HG03469 (cell line): ENCODE results near the gene PEPD.
"Not testable (repeated sequence)": the region's sequence is repeated elsewhere in the genome, so short reads cannot be mapped to it uniquely, and the experiment has no call there.

Source experiments
- ATAC-seq: cut with Tn5 transposase; IDR thresholded peaks from one replicate; pipeline ENCODE4 v1.9.1; 2021; ENCODE audit warnings: mild to moderate bottlenecking, moderate library complexity, moderate number of reproducible peaks; ENCODE audit not compliant: unreplicated experiment

PEPD gene

DNA sequence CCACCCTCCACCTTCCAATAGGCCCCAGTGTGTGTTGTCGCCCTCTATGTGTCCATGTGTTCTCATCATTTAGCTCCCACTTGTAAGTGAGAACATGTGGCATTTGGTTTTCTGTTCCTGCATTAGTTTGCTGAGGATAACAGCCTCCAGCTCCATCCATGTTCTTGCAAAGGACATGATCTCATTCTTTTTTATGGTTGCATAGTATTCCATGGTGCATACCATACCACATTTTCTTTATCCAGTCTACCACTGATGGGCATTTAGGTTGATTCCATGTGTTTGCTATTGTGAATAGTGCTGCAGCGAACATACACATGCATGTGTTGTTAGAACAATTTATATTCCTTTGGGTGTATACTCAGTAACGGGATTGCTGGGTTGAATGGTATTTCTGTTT lies 42.0 kb downstream of the PEPD start:
- ATAC-seq = not testable (repeated sequence)

DNA sequence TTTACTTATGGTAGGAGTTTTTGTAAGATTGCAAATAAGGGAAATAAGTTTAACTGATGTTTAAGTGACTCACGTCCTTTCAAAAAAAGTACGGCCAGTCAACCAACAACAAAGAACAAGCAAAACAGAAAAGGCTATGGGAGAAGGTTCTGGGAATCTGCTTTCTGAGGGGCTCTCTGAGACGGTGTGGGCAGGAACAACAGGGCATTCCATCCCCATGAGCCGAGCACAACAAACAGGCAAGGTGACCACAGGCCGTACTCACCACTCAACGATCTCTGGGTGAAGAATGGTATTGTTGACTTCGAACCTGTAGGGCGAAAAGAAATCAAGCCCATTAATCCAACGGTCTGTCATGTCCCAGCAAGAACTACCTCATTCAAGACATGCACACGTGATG lies 43.8 kb downstream of the PEPD start:
- no peak for ATAC-seq

DNA sequence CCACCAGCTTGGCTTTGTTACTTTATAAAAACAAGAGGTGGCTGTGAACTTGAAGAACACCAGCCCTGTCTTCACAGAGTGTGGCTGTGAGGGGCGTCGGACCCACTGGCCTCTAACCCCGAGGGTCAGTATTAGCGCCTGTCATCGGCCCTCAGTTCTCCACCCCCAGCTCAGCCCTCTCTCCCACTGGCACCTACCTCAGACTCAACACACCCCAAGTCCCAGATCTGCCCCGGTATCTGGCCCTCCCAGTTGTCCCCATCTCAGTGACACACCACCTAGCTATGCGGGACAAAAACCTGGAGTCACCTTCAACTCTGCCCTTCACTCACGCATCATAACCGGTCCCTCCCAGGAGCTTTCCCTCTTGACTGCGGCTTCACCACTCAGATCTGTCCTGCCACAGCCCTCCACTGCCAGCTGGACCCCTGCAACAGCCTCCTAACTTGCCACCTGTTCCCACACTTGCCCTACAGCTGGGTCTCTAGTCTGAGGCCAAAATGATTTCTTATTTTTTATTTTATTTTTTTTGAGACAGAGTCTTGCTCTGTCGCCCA lies 45.4 kb downstream of the PEPD start:
- no peak for ATAC-seq

DNA sequence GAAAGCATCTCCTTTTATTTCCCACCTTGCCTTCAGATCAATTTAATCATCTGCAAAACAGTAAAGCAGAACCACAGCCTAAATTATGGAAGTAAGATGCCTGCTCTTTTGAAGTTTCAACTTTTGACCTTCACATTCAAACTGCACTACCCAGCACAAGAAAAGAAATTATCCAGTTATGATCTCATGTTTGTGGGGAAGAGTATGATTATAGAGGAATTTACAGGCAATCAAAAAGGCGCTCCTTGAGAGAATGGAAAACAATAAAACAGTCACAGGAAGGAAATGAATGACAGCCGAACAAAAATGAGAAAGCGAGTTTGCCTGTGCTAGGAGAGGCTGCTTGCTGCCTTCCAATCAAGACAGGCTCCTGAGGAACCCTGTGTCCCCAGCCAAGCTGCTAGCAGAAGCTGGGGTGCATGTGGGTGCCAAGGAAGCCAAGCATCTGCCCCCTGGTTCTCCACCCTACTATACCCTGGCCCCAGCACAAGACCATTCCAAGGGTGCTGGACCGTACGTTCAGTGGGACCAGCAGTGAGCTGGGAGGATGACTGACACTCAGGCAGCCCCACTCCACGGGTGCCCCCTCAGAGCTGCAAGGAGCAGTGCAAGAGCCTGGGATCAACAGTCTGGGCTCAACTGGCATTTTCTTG lies 47.8 kb downstream of the PEPD start:
- no peak for ATAC-seq

DNA sequence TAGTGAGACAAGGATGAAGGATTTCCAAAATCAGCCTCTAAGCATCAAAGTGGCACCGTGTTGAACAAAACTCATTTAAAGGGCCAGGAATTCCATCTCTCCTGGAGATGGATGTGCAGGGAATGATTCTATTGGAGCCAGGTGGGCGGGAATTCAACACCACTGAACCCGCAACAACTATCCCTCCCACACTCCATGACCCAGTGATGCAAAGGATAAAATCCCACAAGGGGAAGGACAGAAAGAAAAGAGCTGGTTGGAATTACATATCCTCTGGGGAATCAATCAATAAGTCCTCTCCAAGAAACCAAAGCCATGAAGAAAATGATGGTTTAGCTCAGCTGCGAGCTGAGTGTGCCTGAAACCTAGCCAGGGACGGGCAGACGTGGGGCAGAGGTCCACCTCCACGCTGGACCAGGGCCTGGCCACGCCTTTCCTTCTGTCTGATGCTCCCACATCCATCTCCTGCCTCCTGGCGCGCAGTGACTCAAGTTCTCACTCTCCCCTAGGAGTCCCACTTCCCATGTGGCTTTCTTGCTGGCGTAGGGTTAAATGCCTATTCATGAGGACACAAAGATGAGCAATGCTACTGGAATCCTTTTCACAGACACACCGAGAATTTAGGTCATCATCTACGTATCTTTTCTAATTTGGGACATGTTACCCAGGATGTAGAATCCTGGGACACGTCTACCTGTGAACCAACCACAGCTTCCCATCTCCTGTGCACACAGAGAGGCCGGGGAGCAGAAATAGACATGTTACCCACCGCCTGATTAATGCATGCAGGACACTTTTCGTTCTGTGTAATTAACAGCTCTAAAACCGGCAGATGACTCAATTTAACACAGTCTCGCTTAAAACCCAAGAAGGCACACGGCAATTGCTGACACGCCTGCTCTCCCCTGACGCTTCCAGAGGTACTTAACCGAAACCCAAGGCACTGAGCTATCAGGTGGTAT lies 48.6 kb downstream of the PEPD start:
- no peak for ATAC-seq

DNA sequence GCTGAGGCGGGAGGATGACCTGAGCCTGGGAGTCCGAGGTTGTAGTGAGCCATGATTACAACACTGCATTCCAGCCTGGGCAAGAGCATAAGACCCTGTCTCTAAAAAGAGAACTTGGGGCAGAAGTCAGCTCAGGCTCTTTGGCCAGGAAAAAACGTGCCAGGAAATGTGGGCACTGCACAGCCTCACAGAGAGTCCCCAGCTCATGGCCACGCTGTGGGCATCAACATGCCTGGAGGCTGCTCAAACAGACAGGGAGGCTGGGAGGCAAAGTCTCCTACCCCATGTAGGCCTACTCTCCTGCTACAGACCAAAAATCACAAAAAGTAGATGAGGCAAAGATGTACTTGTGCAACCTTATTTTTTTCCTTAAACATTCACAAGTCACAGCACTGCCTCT lies 49.4 kb downstream of the PEPD start:
- no peak for ATAC-seq

DNA sequence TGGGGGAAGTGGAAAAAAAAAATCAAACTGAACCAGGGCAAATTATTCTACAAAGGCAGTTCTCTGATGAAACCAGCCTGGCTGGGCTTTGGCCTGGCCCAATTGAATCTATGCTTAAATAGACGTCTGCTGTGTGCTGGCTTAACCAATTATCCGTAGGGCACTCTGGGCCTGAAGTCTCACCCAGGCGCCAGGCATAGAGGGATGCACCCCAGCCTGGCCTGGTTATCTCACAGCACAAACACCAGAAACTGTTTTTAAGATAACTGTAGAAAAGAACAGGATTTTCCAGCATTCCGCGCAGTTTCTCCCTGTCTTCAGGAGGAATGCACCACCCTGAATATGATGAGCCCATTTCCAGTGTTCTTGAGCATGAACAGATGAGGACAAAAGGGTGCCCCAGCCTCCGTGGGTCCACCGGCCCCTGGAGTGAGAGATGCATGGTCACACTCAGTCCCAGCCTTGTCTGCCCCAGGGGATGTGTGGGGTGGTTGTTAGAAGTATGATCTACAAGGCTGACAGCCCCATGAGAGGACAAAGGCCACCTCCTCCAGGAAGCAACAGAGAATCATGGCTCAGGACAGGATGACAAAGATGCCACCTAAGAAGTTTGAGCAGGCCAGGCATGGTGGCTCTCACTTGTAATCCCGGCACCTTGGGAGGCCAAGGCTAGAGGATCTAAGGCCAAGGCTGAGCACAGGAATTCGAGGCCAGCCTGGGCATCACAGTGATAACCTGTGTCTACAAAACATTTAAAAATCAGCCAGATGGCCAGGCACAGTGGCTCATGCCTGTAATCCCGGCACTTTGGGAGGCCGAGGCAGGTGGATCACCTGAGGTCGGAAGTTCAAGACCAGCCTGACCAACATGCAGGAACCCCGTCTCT lies 50.2 kb downstream of the PEPD start:
- ATAC-seq = no peak

DNA sequence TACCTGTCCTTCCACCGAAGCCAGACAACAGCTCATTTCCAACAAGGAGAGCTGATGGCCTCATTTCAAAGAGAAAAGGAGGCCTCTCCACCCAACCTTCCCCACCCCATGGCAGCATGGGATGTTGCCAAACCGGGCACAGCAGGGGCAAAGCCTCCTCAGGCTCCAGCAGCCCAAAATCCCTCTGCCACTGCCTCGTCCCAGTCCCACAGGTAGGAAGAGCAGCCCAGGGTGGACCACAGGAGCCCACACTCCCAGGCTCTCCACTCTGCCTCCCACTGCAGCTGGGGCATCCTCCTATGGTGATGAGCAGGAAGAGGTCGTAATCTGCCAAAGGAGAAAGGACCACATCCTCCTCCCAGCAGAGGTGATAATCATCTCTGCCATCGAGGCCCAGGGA lies 50.9 kb downstream of the PEPD start:
- ATAC-seq = no peak

DNA sequence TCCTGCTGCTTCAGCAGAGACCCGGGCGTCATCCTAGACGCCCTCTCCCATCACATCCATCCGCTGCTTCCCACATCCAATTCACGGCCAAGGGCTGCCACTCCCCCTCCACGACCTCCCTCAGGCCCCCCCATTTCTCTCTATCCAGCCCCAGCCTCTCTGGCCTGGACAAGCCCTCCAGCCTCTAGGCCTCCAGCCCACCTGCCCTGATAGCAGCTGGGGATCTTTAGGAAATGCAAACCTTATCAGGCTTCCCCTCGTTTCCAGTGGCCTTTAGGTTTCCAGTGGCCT lies 51.6 kb downstream of the PEPD start:
- no peak for ATAC-seq

DNA sequence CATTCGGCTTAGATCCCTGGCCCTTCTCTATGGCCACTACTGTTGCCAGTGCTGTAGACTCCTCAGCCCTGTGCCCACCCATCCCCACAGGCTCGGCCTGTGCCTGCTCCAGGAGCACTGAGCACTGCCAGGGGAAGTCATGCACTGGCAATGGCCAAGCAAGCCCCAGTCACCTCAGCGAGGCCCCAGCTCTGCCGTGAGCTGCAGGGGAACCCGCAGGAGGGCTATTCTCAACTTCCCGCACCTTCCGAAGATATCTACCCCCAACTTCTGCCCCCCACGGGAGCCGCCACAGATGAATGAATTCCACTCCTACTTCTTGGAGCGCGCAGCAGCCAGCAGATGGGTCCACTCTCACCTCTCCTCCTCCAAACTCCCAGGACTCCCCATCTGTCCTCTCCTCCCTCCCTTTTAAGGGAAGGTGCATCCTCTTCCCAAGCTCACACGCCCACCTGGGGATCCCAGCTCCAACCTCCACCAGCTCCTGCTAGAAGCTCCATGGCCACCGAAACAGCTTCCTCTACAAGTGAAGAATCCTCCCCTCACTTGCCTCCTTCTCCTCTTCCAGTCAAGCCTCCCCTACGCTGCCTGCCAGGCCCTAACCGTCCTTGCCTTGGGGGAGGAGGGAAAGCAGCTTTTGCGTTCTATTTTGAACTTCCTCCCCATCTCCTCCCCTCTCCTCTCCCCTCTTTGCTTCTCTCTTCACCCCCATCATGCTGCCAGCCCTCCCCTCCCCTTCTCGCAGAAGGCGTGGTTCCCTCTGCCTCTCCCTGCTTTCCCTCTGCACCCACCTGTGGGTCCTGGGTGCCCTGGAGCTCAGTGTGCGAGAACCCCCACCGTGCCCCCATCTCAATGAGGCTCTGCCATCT lies 52.2 kb downstream of the PEPD start:
- no peak for ATAC-seq

DNA sequence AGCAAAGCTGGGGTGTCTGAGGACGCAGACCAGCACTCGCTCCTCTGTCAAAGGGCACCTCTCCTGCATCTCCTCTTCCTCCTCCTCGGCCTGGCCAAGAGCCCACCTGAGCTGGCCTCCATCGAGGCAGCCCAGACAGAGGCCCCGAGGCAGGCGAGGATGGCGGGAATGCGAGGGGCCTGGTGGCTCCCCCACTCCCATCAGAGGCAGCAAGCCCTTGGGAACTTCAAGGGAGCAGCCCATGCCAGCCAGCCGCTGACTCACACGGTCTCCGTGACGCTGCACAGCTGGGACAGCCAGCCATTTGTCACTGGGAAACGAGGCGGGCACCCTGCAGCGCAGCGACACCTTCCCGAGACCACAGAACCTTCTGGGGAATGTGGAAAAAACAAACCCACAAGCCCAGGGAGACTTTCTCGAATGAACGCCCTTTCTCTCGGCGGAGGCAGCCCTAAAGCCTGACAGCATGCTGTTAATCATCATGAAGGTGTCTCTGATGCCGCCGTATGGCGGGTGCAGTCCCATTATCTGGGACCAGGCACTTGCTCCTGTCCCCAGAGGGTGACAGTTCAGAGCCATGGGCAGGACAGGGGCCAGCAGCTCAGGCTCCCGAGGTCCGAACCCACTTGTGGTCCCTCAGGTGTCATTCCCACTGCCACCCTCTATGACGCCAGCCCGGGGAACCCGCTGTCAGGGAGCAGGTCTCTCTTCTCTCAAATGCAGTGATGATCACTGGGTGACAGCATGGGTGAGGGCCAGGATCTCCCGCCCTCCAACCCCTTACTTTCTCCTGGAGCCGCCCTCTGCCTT lies 53.0 kb downstream of the PEPD start:
- ATAC-seq = no peak

DNA sequence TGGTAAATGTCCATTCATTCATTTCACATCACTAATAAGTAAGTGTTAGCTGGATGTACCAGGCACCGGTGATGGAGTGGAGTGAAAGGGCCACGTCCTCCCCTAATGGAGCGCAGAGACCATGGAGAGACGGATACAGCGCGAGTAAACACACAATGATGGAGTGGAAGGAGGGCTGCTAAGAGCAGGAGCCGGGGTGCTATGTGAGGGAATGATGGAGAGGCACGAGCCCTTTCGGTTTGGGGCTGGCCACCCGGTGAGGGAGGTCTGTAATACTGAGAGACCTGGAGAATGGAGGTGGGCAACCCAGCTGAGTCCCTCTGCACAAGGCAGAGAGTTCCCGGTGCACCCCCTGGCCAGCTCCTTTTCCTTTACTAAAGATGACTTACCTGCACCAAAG lies 53.7 kb downstream of the PEPD start:
- no peak for ATAC-seq

DNA sequence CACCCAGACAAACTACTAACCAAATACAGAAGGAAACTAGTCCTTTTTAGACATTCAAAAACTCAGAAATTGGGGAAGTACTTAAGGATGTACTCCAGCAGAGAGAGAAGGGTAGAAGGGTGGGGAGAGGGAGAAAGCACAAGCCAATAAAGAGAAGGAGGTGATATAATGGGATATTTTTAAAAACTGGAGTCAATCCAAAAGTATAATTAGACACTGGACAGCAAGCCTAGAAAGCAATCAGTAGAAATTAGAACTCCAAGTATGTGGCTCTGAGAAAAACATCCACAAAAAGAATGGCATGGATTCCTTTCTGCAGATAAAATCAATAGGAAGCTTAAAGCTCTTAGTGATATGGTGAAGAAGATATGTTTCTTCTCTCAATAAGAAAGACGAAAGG lies 55.8 kb downstream of the PEPD start:
- no peak for ATAC-seq

DNA sequence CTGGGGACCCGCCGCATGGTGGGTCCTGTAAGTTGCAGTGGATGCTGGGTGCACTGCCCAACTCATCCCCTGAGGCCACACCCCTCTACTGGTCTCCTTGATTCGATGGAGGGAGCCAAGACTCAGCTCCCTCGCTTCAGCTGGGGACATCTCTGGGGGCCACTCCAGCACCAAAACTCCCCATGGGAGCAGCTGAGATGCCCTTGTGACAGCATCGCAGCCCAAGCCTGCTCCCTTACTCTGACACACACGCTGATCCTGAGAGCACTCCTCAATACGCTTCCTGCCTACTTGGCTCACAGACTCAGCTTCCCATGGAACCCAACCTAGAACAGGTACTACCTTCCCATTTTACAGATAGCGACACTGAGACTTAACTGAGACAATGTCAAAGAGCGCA lies 56.2 kb downstream of the PEPD start:
- ATAC-seq = no peak

DNA sequence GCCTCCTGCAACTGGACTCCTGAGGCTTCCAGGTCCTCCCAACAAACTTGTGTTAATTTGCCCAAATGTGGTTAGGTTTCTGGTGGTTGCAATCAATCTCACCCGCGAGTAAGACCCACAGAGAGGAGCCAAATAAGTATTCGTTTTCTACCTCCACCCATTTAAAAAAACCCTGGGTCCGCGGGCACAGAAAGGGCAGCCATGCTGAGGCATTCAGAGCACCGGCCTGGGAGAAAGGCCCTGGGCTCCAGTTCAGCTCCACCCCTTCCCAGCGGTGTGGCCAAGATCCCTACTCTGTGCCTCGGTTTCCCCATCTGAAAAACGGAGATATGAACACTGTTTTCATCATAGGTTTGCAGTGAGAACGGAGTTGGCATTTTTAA lies 56.9 kb downstream of the PEPD start:
- no peak for ATAC-seq

DNA sequence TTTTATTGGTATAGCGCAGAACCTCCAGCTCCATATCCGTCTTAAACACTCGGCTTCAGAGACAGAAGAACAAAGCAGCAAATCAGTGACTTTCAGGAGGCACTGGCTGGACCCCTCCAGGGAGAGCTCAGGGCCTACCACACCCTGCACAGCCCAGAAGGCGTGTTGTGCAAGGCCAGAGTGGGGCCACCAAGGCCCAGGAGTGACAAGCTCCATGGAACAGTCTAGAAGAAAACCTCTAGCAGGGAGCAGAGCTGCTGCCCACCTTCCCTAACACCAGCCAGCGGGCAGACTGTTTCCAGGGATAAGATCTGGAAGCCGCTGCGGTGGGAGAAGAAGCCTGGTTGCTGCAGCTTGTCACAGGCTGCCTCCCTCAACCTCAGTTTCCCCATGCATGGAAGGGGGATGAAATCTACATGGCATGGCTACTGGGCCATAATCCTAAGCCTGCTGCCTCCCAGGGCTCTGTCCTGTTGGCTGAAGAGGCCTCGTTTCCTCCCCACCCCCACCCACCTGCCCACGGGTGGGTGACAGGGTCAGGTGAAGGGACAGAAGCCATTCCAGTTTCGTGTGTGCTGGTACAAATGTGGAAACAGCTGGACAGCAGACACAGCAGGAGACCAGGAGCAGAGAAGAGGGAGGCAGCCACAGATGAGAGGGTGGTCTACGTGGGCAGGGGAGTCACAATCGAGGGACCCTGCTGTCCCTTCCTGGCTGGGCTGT lies 57.4 kb downstream of the PEPD start:
- no peak for ATAC-seq

DNA sequence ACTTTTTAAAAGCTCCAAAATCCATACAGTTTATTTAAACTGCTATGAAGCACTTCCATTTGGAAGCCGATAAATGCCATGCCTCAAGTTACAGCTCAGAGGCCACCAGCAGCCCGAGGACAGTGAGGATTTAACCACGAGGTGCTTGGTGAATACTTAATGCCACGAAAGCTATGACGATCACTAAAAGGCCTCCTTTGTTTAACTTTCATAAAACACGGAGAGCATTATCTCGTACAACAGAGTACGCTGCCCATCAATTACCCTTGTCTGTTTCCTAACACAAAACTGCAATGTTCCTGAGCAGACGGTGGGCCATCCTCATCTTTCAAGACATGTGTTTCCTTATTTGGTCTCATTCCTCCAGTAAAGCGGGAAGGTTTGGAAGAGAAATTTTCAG lies 58.4 kb downstream of the PEPD start:
- no peak for ATAC-seq

DNA sequence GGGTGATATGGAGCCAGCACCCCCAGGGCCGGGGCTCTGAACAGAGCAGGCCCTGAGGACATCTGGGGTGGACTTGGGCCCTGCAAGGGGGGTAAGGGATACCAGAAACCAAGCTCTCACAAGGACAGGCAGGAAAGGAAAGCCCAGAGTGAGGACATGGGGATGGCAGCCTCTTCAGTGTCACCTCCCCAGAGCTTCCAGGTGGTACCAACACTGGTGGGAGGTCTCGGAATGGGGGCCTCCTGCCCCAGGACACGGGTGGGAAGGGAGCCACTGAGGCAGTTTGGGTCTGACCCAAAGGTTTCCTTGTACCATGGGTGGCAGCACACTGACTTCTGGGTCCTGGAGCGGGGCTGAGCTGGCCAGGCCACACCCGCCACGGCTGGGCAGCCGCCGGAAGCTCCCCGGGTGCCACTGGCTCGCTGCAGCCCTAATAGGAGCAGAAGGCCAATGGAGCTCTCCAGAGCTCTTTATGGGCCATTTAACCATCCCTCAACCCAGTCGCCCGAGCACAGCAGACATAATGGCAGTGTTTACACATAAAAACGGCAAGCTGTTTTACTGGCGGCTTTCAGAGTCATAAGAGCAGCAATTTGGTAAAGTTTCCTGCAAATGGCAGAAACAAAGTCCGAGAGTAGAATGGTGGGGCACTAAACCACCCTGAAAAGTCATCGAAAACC lies 59.3 kb downstream of the PEPD start:
- ATAC-seq = no peak
